Neuronal stem cell (in vitro differentiated cells): ENCODE data around the gene NHERF1.

Source experiments
- DNase-seq: peaks from one replicate; pipeline ENCODE4 v3.0.0-alpha.2; 2013; ENCODE audit warnings: low spot score
- H2AFZ ChIP-seq: one replicate; pipeline ENCODE4 v1.6.1; 2013; ENCODE audit warnings: mild to moderate bottlenecking, low read length, inconsistent platforms
- H2AK5ac ChIP-seq: 2 replicates; pipeline ENCODE4 v1.6.1; 2013; ENCODE audit warnings: low read depth, mild to moderate bottlenecking, inconsistent platforms, low read length, moderate library complexity, mixed read lengths
- H2BK120ac ChIP-seq: 2 replicates; pipeline ENCODE4 v1.6.1; 2013; ENCODE audit warnings: low read depth, mild to moderate bottlenecking, inconsistent platforms, low read length, moderate library complexity, mixed read lengths
- H2BK12ac ChIP-seq: one replicate; pipeline ENCODE4 v1.6.1; 2013; ENCODE audit warnings: low read length, inconsistent platforms
- H2BK15ac ChIP-seq: 2 replicates; pipeline ENCODE4 v1.6.1; 2013; ENCODE audit warnings: mild to moderate bottlenecking, low read length, inconsistent platforms, mixed read lengths
- H2BK5ac ChIP-seq: one replicate; pipeline ENCODE4 v1.6.1; 2013; ENCODE audit warnings: inconsistent platforms, mild to moderate bottlenecking, low read length, moderate library complexity
- H3K14ac ChIP-seq: one replicate; pipeline ENCODE4 v1.6.1; 2013; ENCODE audit warnings: low read length, inconsistent platforms
- H3K18ac ChIP-seq: 2 replicates; pipeline ENCODE4 v1.6.1; 2013; ENCODE audit warnings: low read length, inconsistent platforms
- H3K23ac ChIP-seq: 2 replicates; pipeline ENCODE4 v1.6.1; 2013; ENCODE audit warnings: low read depth, mild to moderate bottlenecking, mixed read lengths, low read length, inconsistent platforms; ENCODE audit not compliant: poor library complexity
- H3K27ac ChIP-seq: replicated peaks from 3 replicates; pipeline ENCODE4 v1.5.1; 2013; ENCODE audit warnings: low read length, inconsistent platforms
- H3K27me3 ChIP-seq, 3 experiments: 2 replicates each; pipeline ENCODE4 v1.6.1; 2013; ENCODE audit warnings: low read length in 3 of 3, mild to moderate bottlenecking in 2 of 3, inconsistent platforms in 1 of 3, low read depth in 1 of 3, mixed read lengths in 1 of 3, moderate library complexity in 1 of 3; ENCODE audit not compliant: control insufficient read depth in 3 of 3, insufficient read depth in 3 of 3
- H3K36me3 ChIP-seq, 2 donors: replicated peaks in 1 of 2; 2 replicates each; pipeline ENCODE4 v1.6.1; 2013; ENCODE audit warnings: low read length in 2 of 2; ENCODE audit not compliant: control insufficient read depth in 2 of 2, insufficient read depth in 2 of 2
- H3K4ac ChIP-seq: 2 replicates; pipeline ENCODE4 v1.6.1; 2013; ENCODE audit warnings: inconsistent platforms, mild to moderate bottlenecking, low read length, moderate library complexity
- H3K4me1 ChIP-seq, 2 donors: 1 replicate in 1 of 2; 2 replicates in 1 of 2; pipeline ENCODE4 v1.6.1; 2013; ENCODE audit warnings: low read length in 2 of 2, low read depth in 1 of 2; ENCODE audit not compliant: control insufficient read depth in 2 of 2, insufficient read depth in 1 of 2
- H3K4me2 ChIP-seq: one replicate; pipeline ENCODE4 v1.6.1; 2013; ENCODE audit warnings: mild to moderate bottlenecking, low read length, inconsistent platforms; ENCODE audit not compliant: insufficient read depth, poor library complexity, severe bottlenecking
- H3K4me3 ChIP-seq, 2 donors: 2 replicates each; pipeline ENCODE4 v1.5.1; 2013; ENCODE audit warnings: low read length in 2 of 2, mild to moderate bottlenecking in 2 of 2, inconsistent platforms in 1 of 2, moderate library complexity in 1 of 2
- H3K79me1 ChIP-seq: one replicate; pipeline ENCODE4 v1.6.1; 2013; ENCODE audit warnings: low read depth, mild to moderate bottlenecking, inconsistent platforms, low read length, moderate library complexity
- H3K9ac ChIP-seq: one replicate; pipeline ENCODE4 v1.6.1; 2013; ENCODE audit warnings: mild to moderate bottlenecking, low read depth, low read length, inconsistent platforms; ENCODE audit not compliant: poor library complexity
- H3K9me3 ChIP-seq, 2 donors: replicated peaks in 1 of 2; 2 replicates each; pipeline versions ENCODE3 to v1.6.1; 2013; ENCODE audit warnings: low read length in 2 of 2, mild to moderate bottlenecking in 2 of 2, inconsistent platforms in 1 of 2, low read depth in 1 of 2, mixed read lengths in 1 of 2, moderate library complexity in 1 of 2; ENCODE audit not compliant: control insufficient read depth in 2 of 2, insufficient read depth in 1 of 2
- H4K8ac ChIP-seq: one replicate; pipeline ENCODE4 v1.6.1; 2013; ENCODE audit warnings: low read depth, mild to moderate bottlenecking, inconsistent platforms, low read length, moderate library complexity
- H4K91ac ChIP-seq: one replicate; pipeline ENCODE4 v1.6.1; 2013; ENCODE audit warnings: low read length, low read depth, mild to moderate bottlenecking, inconsistent platforms; ENCODE audit not compliant: poor library complexity
- WGBS, 2 donors: extraction: QIAGEN DNeasy Blood & Tissue Kit; methylation state at CpG; one replicate each; pipeline ENCODE4 v1.1.7; 2013; ENCODE audit warnings: missing lambda C conversion rate in 2 of 2, mixed read lengths in 1 of 2; ENCODE audit not compliant: insufficient read length in 2 of 2, insufficient replicate concordance in 1 of 2; ENCODE audit errors: extremely low coverage in 2 of 2; 5-methylcytosine and 5-hydroxymethylcytosine counted together

The NHERF1 gene

DNA sequence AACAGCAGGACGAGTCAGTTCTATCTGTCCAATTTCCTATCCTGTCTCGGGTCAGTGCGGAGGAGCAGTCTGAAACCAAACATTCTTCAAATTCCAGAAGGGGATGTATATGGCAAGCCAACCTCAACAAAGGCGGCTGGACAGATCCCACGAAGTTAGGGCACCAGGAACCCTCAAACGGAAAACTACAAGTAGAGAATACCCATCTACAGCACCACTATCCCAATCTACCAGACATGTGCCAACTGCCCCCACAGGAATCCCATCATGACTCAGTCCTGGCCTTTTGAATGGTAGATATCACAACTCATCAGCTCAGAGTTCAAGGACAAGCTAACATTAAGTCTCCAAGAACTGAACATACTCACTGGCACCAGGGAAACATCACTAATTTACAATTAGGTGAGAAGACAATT, 25.5 kb downstream of the NHERF1 start:
- Histone ChIP-seq H3K4me1 (peaks cover 8 to 17% of the 10 kb centered on the region in 2 donors), H3K9me3 (peaks cover 0 to 2% of the 10 kb centered on the region in 2 donors), H3K18ac (no peak overlapping the region), H3K4me2 (no peak overlapping the region), H3K23ac (no peak overlapping the region), H3K4me3 (no peak overlapping the region), H3K79me1 (peaks cover 9% of the 10 kb centered on the region), H2AFZ (no peak overlapping the region), H3K9ac (no peak overlapping the region), H3K27ac (no peak overlapping the region), H2AK5ac (no peak overlapping the region), H4K8ac (no peak overlapping the region), H2BK120ac (no peak overlapping the region), H2BK12ac (no peak overlapping the region), H3K14ac (no peak overlapping the region), H3K36me3 (peaks cover 30 to 59% of the 10 kb centered on the region in 2 donors), H3K27me3 (no peaks in the 10 kb centered on the region), H2BK15ac (no peak overlapping the region), H3K4ac (no peak overlapping the region), H2BK5ac (no peak overlapping the region), H4K91ac (no peak overlapping the region)
- WGBS, 2 donors: no CpG with 5 or more reads among the region's 6 CpGs
- DNase-seq: no peak

DNA sequence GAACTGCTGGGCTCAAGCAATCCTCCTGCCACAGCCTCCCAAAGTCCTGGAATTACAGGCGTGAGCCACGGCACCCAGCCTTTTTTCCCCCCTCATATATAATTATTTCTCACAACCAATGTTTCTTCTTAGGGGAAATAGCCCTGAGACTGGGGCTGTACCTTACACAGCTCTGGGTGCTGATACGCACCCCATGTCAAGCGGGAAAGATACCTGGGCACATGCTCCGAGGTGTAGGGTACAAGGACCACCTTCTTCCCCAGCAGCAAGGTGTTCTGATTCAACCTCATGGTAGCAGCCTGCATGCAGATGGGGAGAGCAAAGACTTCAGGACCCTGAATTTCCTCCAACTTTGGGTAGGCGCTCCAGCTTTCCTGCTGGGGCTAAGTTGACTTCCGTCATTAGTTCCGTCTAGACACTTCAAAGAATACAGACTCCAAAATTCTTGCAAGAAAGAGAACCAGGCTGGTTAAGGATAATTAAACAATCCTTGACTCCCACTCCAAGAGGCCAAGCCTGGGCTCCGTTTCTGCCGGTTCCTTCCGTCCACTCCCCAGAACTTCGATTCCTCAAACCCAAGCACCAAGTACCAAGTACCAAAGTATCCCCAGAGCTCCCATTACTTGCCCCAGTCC, 27.1 kb downstream of the NHERF1 start:
- H3K4me1 ChIP-seq: peaks cover 8 to 17% of the 10 kb centered on the region in 2 donors
- H3K9ac ChIP-seq: peak overlapping the region; percentile 89
- no CpG with 5 or more reads among the region's 12 CpGs for WGBS, 2 donors
- H3K23ac ChIP-seq: no peak overlapping the region
- H2BK15ac ChIP-seq: no peak overlapping the region
- H4K8ac ChIP-seq: no peak overlapping the region
- H3K36me3 ChIP-seq: peaks cover 34 to 54% of the 10 kb centered on the region in 2 donors
- peak overlapping the region; percentile 91 for H3K4me2 ChIP-seq
- DNase-seq: no peak
- H3K9me3 ChIP-seq: peaks cover 0 to 2% of the 10 kb centered on the region in 2 donors
- H2BK5ac ChIP-seq: peak overlapping the region; percentile 42
- peak overlapping the region; percentile 85 for H3K27ac ChIP-seq
- no peaks in the 10 kb centered on the region for H3K27me3 ChIP-seq
- H4K91ac ChIP-seq: no peak overlapping the region
- peak overlapping the region; percentile 77 for H2AK5ac ChIP-seq
- H2BK12ac ChIP-seq: no peak overlapping the region
- peak overlapping the region; percentile 69 for H3K18ac ChIP-seq
- peak overlapping the region; percentile 90 for H2AFZ ChIP-seq
- peaks cover 9% of the 10 kb centered on the region for H3K79me1 ChIP-seq
- no peak overlapping the region for H3K4ac ChIP-seq
- H2BK120ac ChIP-seq: no peak overlapping the region
- H3K14ac ChIP-seq: no peak overlapping the region
- H3K4me3 ChIP-seq: peak overlapping the region; percentile 92

DNA sequence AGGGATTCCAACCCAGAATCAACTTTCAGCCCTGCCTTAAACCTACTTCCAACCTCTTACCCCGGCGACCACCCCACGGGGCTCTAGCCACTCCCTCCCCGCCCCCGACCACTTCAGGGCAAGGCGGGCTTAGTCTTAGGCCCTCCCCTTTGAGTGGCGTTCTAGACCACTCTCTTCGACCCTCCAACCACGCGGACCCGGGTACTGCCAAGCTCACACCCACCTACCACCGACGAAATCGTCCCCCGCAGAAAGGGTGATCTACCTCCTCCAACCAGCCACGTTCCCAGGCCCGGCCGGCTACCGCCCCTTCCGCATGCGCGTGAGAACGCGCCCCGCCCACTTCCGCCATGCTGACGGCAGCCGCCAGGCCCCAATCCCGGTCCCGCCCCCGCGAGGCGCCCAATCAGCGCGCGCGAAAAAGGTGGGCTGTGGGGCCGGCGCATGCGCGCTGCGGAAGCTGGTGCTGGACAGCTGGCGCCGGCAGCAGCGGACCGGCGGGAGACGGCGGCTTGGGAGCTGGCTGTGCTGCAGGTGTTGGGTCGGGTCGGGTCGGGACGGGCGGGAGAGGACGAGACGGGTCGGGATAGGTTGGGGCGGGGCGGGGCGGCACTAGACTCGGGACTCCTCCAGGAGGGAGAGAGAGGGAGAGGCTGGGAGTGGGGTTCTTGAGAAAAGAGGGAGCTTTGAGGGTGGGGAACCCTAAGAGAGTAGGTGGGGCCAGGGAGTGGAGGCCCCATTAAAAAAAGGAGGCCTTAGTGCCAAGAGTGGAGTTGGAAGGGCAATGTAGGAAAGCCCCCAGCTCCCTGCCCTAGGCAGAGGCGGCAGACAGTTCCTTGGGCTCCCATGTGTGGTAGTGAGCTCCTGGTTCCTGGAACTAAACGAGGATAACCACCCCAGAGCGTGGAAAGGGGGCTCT, 27.9 kb downstream of the NHERF1 start, which contains the start of gene NAT9:
NAT9 (minus strand) TSS at position 302 of the 919 bp plus-strand sequence. CDS start 647 bp downstream, outside the sequence.
- no peak within 1 kb of the TSS for H4K8ac ChIP-seq
- H3K4me1 ChIP-seq: peaks cover 8 to 17% of the 10 kb centered on the region in 2 donors
- peaks cover 0 to 2% of the 10 kb centered on the region in 2 donors for H3K9me3 ChIP-seq
- no peak within 1 kb of the TSS for H4K91ac ChIP-seq
- H2AK5ac ChIP-seq: peak within 1 kb of the TSS; percentile 77
- H2BK15ac ChIP-seq: no peak within 1 kb of the TSS
- H3K4ac ChIP-seq: no peak within 1 kb of the TSS
- peak within 1 kb of the TSS; percentile 69 for H3K18ac ChIP-seq
- peak within 1 kb of the TSS; percentile 90 for H2BK120ac ChIP-seq
- peaks cover 9% of the 10 kb centered on the region for H3K79me1 ChIP-seq
- peak within 1 kb of the TSS; percentile 95 for H3K9ac ChIP-seq
- peak within 1 kb of the TSS; percentile 49 for H2BK5ac ChIP-seq
- H3K27ac ChIP-seq: peak within 1 kb of the TSS; percentile 85
- peak within 1 kb of the TSS; percentile 87 for H3K23ac ChIP-seq
- H2AFZ ChIP-seq: peak within 1 kb of the TSS; percentile 90
- no peaks in the 10 kb centered on the region for H3K27me3 ChIP-seq
- WGBS, 2 donors: no CpG with 5 or more reads among the region's 64 CpGs
- no peak within 1 kb of the TSS for H3K14ac ChIP-seq
- peaks cover 30 to 46% of the 10 kb centered on the region in 2 donors for H3K36me3 ChIP-seq
- peak; percentile 96 for DNase-seq
- peak within 1 kb of the TSS; percentile 92 for H3K4me3 ChIP-seq
- no peak within 1 kb of the TSS for H2BK12ac ChIP-seq
- peak within 1 kb of the TSS; percentile 91 for H3K4me2 ChIP-seq

DNA sequence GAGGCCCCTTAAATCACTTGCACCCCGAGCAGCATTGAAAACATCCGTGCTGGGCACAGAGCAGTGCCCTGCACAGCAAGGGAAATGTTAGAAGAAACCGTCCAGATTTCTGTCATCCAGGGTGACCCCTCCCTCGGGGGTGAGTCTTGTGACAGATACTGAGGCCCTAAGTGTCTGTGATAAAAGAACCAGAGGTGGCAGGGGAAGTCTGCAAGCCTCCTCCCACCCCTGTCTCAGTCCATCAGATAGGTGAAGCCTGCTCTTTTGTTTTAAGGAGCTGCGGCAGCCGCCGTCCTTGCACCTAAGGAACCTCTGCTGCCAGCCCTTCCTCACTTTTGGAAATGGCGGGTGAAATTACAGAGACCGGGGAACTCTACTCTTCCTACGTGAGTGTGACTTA, 28.6 kb downstream of the NHERF1 start:
- Histone ChIP-seq H3K14ac (no peak overlapping the region), H3K18ac (no peak overlapping the region), H2AK5ac (peak overlapping the region; percentile 76), H3K9ac (no peak overlapping the region), H3K27ac (no peak overlapping the region), H3K27me3 (no peaks in the 10 kb centered on the region), H4K91ac (no peak overlapping the region), H3K79me1 (peaks cover 9% of the 10 kb centered on the region), H3K23ac (no peak overlapping the region), H3K4me3 (peak overlapping the region; percentile 87 to 92), H3K4me2 (peak overlapping the region; percentile 64), H2BK15ac (no peak overlapping the region), H4K8ac (no peak overlapping the region), H2BK120ac (peak overlapping the region; percentile 90), H3K4me1 (peaks cover 8 to 17% of the 10 kb centered on the region in 2 donors), H2BK5ac (peak overlapping the region; percentile 49), H3K9me3 (peaks cover 0 to 2% of the 10 kb centered on the region in 2 donors), H3K36me3 (peaks cover 26 to 39% of the 10 kb centered on the region in 2 donors), H3K4ac (no peak overlapping the region), H2BK12ac (no peak overlapping the region), H2AFZ (no peak overlapping the region)
- no CpG with 5 or more reads among the region's 10 CpGs for WGBS, 2 donors
- no peak for DNase-seq
